ENCODE measurements around the gene EIF2AK3. TPM values are rescaled to one million over a fixed set of nuclear protein-coding genes. Genes with fewer than 3 reads are reported as not detected.

The EIF2AK3 gene
- total and polyA plus RNA-seq, 2 of the 4 experiments (the other 2 are of a cell fraction) = 7.9 to 22.8 TPM

DNA sequence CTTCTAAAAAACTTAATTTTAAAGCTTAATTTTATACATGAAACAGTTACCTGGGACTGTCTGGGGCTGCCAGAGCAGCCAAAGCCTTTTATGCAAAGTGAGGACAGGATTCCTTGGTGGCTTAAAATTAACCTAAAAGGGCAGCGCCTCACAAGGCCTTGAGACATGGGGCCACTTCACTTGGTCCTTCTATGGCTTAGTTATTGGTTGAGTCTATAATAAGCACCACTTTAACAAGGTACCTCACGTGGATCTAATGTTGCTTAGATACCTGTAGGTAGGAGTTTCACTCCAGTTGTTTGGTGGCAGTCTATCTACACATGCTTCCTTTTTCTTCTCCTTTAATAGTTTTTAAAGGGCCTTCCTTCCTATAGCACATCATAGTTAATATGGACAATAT lies 51.6 kb downstream of the EIF2AK3 start:
- DNase-seq (no peak), ATAC-seq (ENCODE audit: low read depth) (no peak)
- in situ Hi-C loops (cut with MboI; ENCODE audit: low sequenced_read_pairs) (no loop called here), intact Hi-C loops (cut with micrococcal nuclease) (no loop called here), dilution Hi-C loops (cut with HindIII; ENCODE audit: low sequenced_read_pairs, unreplicated experiment) (no loop called here)
- H2AFZ ChIP-seq (replicated peaks; ENCODE audit: low read length, poor library complexity) = no peak overlapping the region
- no peaks in the 10 kb centered on the region for H3K9me3 ChIP-seq (ENCODE audit: control insufficient read depth, insufficient read depth, low read length)
- H3K36me3 ChIP-seq (ENCODE audit: control insufficient read depth, insufficient read depth, low read length) = peaks cover 36% of the 10 kb centered on the region
- WGBS, 2 experiments (ENCODE audit: extremely low coverage in 2 of 2, insufficient read length in 1 of 2) = no CpG with 5 or more reads among the region's 2 CpGs
- H2BK5ac ChIP-seq (ENCODE audit: low read depth, low read length, poor library complexity, severe bottlenecking) = no peak overlapping the region
- peaks cover 10% of the 10 kb centered on the region in 2 experiments for H3K79me1 ChIP-seq (ENCODE audit: low read depth in 1 of 2, low read length in 2 of 2)
- POLR2A ChIA-PET (ENCODE audit: unreplicated experiment) = no interaction called here
- BruUV-seq (replicated peaks) = no TSS peak
- H3K56ac ChIP-seq (ENCODE audit: extremely low read depth, insufficient read depth, low read length) = no peak overlapping the region
- H3K27me3 ChIP-seq (ENCODE audit: control insufficient read depth, insufficient read depth, low read length) = no peaks in the 10 kb centered on the region
- H3K4me2 ChIP-seq (ENCODE audit: low read depth, low read length) = no peak overlapping the region
- H3K27ac ChIP-seq (ENCODE audit: insufficient read depth, low read length) = no peak overlapping the region
- no peak overlapping the region for H2BK20ac ChIP-seq (ENCODE audit: low read depth, low read length)
- no peak overlapping the region for H2AK9ac ChIP-seq (replicated peaks; ENCODE audit: low read depth, low read length, poor library complexity)
- no peak overlapping the region for H4K91ac ChIP-seq (ENCODE audit: insufficient read depth, low read depth, low read length)
- CTCF ChIA-PET = interaction anchor here (1.0 kb wide), 1 partner anchor 15 kb away, joined by 3 read pairs; no protein-coding TSS in a partner anchor
- H3K9me1 ChIP-seq (ENCODE audit: insufficient read depth, low read length) = peaks cover 5% of the 10 kb centered on the region
- no peaks in the 10 kb centered on the region for H4K20me1 ChIP-seq (ENCODE audit: insufficient read depth, low read length)
- H2BK15ac ChIP-seq (ENCODE audit: low read depth, low read length) = no peak overlapping the region
- H3K9ac ChIP-seq (ENCODE audit: low read depth, low read length) = no peak overlapping the region
- H3K18ac ChIP-seq (ENCODE audit: low read depth, low read length) = no peak overlapping the region
- H2BK120ac ChIP-seq (ENCODE audit: low read depth, low read length) = no peak overlapping the region
- H3K23ac ChIP-seq (ENCODE audit: low read depth, low read length) = no peak overlapping the region
- no peak overlapping the region for H3K4ac ChIP-seq (ENCODE audit: low read depth, low read length)
- no peak overlapping the region for H4K5ac ChIP-seq (ENCODE audit: low read depth, low read length)
- TF ChIP-seq RCOR1 (IDR thresholded peaks at IDR 0.05; ENCODE audit: insufficient replicate concordance, low read length) = no peak
- TF ChIP-seq CTCF (conservative IDR thresholded peaks at IDR 0.05; ENCODE audit: low read depth, low read length) = no peak
- TF ChIP-seq FOS (IDR thresholded peaks at IDR 0.05; ENCODE audit: low read depth, low read length) = no peak
- no peak for TF ChIP-seq CHD1 (IDR thresholded peaks at IDR 0.05; ENCODE audit: low read depth, low read length)
- TF ChIP-seq, protein P1, sequence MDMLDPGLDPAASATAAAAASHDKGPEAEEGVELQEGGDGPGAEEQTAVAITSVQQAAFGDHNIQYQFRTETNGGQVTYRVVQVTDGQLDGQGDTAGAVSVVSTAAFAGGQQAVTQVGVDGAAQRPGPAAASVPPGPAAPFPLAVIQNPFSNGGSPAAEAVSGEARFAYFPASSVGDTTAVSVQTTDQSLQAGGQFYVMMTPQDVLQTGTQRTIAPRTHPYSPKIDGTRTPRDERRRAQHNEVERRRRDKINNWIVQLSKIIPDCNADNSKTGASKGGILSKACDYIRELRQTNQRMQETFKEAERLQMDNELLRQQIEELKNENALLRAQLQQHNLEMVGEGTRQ (IDR thresholded peaks at IDR 0.05; ENCODE audit: low read depth, low read length) = no peak
- no peak for TF ChIP-seq MXI1 (IDR thresholded peaks at IDR 0.05; ENCODE audit: borderline replicate concordance, low read depth, low read length)
- no peak for TF ChIP-seq SMC3 (IDR thresholded peaks at IDR 0.05; ENCODE audit: low read depth, low read length)
- no peak overlapping the region for H2AK5ac ChIP-seq (ENCODE audit: low read depth, low read length)
- H3K4me1 ChIP-seq (ENCODE audit: control insufficient read depth, insufficient read depth, low read length) = peaks cover 2% of the 10 kb centered on the region; the same call in 1 of the 2 replicates
- H4K8ac ChIP-seq (ENCODE audit: low read depth in 2 of 2, low read length in 2 of 2) = no peak overlapping the region
- no peak overlapping the region for H3K14ac ChIP-seq (replicated peaks; ENCODE audit: low read depth, low read length)
- no peak overlapping the region for H3K4me3 ChIP-seq (ENCODE audit: insufficient read depth, low read depth, low read length)
